ENCODE results near the gene MYO3B.

The MYO3B gene

DNA sequence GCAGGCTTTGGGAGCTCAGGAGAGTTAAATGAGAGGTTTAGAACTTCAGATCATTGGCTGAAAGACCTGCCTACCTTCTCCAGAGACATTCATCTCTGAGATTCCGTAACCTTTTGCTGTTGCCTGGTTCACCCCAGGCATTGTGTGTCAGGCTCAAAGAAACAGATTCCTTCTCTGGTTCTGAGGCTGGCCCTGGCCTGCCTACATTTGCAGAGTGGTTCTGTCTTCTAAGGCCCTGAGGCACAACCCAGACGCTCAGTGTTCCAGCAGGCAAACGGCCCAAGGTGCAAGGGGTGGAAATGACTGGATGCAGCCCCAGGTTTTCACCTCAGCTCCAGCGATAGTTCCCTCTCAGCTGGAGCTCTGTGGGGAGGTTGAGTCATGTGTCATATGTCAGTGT is 48.3 kb downstream of the MYO3B start:
- TF ChIP-seq, protein P1, sequence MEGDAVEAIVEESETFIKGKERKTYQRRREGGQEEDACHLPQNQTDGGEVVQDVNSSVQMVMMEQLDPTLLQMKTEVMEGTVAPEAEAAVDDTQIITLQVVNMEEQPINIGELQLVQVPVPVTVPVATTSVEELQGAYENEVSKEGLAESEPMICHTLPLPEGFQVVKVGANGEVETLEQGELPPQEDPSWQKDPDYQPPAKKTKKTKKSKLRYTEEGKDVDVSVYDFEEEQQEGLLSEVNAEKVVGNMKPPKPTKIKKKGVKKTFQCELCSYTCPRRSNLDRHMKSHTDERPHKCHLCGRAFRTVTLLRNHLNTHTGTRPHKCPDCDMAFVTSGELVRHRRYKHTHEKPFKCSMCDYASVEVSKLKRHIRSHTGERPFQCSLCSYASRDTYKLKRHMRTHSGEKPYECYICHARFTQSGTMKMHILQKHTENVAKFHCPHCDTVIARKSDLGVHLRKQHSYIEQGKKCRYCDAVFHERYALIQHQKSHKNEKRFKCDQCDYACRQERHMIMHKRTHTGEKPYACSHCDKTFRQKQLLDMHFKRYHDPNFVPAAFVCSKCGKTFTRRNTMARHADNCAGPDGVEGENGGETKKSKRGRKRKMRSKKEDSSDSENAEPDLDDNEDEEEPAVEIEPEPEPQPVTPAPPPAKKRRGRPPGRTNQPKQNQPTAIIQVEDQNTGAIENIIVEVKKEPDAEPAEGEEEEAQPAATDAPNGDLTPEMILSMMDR (conservative IDR thresholded peaks at IDR 0.05; ENCODE audit: low read depth), result no peak
- ChIA-PET POLR2A (ENCODE audit: low non-redundant PET) (no interaction called here), CTCF (no interaction called here)
- no peak overlapping the region for H3K27ac ChIP-seq
- DNase-seq (ENCODE audit: low spot score), result no peak

DNA sequence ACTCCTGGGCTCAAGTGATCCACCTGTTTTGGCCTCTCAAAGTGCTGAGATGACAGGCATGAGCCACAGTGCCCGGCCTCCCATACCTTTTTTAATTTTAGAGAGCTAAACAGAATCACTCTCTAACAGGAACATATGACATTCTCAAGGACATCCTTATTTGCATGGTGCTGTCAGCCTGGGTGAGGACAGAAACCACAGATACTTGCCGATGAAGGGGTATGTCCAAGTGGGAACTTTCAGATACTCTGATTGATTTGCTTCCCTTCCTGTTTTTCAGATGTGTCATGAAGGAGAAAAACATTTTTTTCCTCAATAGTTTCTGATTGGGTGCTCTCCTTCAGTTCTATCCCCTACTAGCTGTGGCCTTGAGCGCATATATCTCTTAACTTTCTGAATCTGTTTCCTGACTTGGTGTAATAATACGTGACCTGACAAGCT is 49.6 kb downstream of the MYO3B start:
- no peak for DNase-seq (ENCODE audit: low spot score)
- TF ChIP-seq, protein P1 (conservative IDR thresholded peaks at IDR 0.05; ENCODE audit: low read depth), result no peak
- H3K27ac ChIP-seq, result no peak overlapping the region
- CTCF ChIA-PET, result no interaction called here
- POLR2A ChIA-PET (ENCODE audit: low non-redundant PET), result no interaction called here

DNA sequence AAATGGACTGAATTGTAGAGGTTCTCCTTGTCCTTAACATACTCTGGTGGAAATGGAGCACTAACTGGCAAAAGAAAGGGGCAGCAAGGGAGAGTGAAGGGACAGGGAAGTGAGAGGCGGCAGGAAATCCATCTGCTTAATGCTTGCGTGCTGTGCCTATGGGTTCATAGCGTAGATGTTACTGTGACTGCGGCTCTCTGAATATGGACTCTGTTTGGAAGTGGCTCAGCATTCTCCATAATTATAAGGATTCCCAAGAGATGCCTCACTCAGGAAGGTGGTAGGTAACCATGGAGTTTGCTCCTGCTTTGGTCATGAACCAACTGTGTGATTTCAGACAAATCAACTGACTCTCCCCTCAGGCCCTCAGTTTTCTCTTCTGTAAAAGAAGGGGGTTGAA is 50.0 kb downstream of the MYO3B start:
- TF ChIP-seq, protein P1 (conservative IDR thresholded peaks at IDR 0.05; ENCODE audit: low read depth), result no peak
- CTCF ChIA-PET, result no interaction called here
- POLR2A ChIA-PET (ENCODE audit: low non-redundant PET), result no interaction called here
- DNase-seq (ENCODE audit: low spot score), result no peak
- H3K27ac ChIP-seq, result no peak overlapping the region

DNA sequence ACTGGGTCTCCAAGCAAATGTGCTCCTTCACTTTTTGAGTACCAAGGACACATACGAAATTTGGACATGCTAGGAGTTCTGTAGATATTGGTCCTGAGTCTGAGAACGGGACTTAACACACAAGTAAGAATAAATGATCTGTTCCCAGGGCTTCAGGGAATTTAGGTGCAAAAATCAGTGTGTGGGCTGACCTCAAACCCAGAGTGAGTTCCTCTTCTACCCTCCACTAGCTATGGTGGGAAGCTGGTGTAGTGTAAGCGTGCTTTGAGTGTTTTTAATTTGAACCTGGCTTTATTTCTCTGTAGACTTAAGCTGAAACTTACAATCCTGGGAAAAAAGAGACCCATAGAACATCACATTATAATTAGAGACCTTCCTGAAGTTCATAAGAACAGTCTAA is 50.5 kb downstream of the MYO3B start:
- POLR2A ChIA-PET (ENCODE audit: low non-redundant PET), result interaction anchor here (0.6 kb wide), 1 partner anchor 128 kb away, joined by 18 read pairs; no protein-coding TSS in a partner anchor

DNA sequence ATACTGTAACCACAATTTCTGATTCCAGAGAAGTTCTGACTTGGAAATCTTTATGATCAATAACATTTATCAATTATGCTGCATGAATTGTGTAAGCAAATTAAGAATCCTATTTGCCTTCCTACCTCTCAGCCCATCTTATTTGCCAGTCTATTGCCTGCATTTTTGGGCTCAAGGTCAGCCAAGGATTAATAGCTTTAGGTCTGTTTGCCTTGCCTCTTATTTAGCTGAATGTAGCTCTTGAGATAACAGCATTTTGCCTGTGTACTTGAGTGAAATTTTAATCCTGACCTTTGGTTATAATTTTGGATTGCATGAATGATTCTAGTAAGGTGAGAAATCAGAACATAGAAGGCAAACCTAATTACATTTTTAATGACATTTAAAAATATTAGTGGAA is 51.2 kb downstream of the MYO3B start:
- H3K27ac ChIP-seq, result no peak overlapping the region
- ChIA-PET CTCF (no interaction called here), POLR2A (ENCODE audit: low non-redundant PET) (no interaction called here)
- DNase-seq (ENCODE audit: low spot score), result no peak
- TF ChIP-seq, protein P1 (conservative IDR thresholded peaks at IDR 0.05; ENCODE audit: low read depth), result no peak

More for the DNA sequence above, 50.5 kb downstream of the MYO3B start:
- TF ChIP-seq, protein P1 (conservative IDR thresholded peaks at IDR 0.05; ENCODE audit: low read depth), result no peak
- CTCF ChIA-PET, result no interaction called here
- H3K27ac ChIP-seq, result no peak overlapping the region
- DNase-seq (ENCODE audit: low spot score), result no peak

DNA sequence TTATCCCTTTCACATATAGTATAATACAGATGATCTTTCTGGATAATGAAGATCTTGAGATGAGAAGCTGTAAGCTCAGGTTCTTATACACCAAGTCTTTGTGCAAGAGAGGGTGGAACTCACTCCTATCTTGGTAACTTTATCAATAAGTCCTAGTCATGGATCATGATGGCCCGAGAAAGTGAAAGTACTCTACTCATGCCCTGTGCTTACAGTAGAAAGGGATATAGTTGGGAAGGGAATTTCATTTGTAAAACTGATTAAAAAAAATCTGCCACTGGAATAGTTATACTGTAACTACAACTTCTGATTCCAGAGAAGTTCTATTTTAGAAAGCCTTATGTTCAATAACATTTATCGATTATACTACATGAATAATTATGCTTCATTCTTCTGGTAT is 51.8 kb downstream of the MYO3B start:
- POLR2A ChIA-PET (ENCODE audit: low non-redundant PET), result no interaction called here
- H3K27ac ChIP-seq, result no peak overlapping the region
- TF ChIP-seq, protein P1 (conservative IDR thresholded peaks at IDR 0.05; ENCODE audit: low read depth), result no peak

More for the DNA sequence above, 51.8 kb downstream of the MYO3B start:
- CTCF ChIA-PET, result no interaction called here
- no peak for DNase-seq (ENCODE audit: low spot score)

Measured in RWPE1 (cell line).